HG03108 (cell line): ENCODE results near the gene CHCHD10.

Experiments used
- ATAC-seq: cut with Tn5 transposase; IDR thresholded peaks from one replicate; pipeline ENCODE4 v1.9.1; 2021; ENCODE audit warnings: moderate library complexity; ENCODE audit not compliant: unreplicated experiment

The CHCHD10 gene

DNA sequence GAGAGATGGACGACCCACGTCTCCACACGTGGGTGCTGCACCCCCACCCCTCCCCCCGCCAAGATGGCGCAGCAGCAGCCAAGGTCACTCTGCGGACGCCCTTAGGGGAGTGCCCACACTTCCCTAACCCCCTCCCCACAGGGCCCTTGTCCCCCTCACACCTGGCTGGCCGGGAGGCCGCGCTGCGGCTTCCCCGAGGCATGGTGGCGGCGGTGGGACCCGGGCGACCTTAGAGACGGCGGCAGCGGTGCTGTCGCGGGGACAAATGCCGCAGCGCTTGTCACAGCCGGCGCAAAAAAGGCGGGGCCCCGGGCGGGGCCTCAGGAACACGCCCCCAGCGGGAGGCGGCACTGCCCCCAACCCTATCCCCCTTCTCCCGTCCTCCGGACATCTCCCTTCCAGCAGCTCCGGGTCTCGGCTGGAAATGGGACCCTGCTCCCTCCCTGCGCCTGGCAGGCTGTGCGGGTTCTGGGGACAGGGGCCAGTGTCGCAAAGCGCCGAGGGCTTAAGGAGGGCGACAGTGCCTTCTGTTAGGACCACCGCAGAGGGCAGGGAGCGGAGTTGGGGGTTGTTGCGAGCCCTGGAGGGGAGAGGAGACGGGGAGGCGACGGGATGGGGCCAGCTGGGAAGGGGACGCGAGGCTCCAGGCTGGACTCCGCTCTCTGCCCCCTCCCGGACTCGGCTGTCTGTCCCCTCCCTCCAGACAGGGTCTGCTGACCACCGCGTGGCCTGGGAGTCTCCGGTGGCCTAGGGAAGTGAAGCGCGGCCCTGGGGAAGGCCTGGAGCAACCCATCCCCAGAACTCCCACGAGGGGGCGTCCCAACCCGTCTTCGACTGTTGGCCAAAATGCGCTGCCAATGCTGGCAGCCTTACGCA lies at the start of gene CHCHD10:
CHCHD10 (minus strand) TSS at position 300 of the 876 bp plus-strand sequence; CDS start at position 202, 98 bp downstream.
- peak; percentile 40 for ATAC-seq

DNA sequence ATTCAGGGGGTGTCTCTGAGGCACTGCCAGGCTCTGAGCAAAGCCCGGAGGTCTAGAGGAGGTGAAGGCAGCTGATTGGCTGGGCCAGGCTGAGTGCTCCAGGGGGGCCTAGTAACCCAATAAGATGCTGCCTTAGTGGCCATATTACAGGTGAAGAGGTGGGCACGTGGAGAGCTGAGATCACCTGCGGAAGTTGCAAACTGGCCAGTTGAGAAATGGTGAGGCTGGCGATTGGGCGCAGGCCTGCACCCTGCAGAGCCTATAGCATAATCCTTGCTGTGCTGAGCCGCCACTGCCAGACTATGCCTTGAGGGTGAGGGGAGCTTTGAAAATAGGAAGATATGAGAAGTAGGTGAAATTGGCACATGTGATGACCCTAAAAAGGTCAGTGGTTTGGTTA lies 49.4 kb upstream of the CHCHD10 start:
- ATAC-seq: no peak

DNA sequence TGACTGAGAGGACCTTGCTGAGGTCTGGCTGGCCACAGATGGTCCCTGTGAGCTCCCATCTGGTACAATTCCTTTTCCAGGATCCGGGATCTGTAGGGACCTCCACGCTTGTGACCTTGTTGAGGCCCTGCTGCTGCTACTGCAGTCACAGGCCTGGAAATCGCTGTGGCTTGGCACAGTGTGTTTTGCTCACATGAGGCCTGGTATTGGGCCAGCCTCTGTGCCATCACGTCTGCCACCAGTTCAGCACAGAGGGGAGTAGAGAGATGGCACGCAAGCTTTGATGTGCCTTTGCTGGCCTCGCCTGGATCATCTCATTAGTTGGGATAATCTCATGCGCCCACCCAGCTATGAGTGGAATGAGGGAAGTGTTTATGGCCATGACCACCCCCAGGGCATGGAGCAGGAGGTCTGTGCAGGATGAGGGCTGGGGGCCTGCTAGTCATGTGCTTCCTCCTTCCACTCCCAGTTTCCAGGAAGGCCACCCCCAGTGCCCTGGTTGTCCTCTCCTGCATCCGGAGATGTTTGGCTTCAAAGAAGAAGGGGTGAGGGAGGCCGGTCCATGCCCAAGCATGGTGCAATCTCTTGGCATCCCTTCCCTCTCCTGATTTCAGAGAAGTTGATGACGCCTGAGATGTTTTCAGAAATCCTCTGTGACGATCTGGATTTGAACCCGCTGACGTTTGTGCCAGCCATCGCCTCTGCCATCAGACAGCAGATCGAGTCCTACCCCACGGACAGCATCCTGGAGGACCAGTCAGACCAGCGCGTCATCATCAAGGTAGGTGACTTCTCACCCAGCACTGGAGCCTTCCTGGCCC lies 48.6 kb upstream of the CHCHD10 start:
- ATAC-seq: no peak

DNA sequence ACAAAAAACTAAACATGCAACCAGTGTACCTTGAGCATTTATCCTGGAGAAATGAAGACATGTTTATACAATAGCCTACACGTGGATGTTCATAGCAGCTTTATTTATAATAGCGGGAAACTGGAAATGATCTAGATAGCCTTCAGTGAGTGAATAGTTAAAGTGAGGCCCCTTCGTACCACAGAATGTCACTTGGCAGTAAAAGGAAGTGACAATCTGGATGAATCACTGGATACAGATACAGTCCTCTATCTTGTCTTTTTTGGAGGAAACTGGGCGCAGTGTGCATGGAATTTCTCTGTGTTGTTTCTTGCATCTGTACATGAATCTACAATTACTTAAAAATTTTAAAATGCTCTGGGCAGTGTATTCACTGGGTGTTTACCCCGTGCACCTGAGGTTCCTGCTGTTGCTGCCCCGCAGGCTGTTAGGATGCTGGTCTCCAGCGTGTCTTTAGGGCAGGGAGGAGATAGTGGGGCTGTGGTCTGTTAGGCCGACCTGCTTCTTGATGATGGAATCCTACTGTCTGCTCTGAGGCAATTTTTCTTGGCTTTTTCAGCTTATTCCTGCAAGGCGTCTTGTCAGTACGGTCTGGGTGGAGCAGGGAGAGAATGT lies 47.9 kb upstream of the CHCHD10 start:
- no peak for ATAC-seq

GRCh38 chr22:23812378-23812777 lies 44.6 kb upstream of the CHCHD10 start:
- ATAC-seq: no peak

DNA sequence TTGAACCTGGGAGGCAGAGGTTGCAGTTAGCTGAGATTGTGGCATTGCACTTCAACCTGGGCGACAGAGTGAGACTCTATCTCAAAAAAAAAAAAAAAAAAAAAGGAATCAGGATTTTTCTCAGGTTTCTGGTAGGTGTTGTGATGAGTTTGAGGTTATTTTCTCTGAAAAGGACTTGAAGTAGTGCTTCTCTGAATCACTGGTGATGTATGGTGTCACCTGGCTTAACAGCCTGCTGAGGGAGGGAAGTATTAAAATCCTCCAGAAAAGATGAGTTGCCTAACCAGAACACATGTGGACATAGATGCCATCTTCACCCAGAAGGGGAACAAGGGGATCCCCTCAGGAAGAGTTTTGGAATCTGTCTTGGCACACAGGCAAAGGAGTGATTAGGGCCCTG lies 39.1 kb upstream of the CHCHD10 start:
- no peak for ATAC-seq

- ATAC-seq: no peak
Measured at GRCh38 chr22:23804781-23805291, 37.1 kb upstream of the CHCHD10 start.

DNA sequence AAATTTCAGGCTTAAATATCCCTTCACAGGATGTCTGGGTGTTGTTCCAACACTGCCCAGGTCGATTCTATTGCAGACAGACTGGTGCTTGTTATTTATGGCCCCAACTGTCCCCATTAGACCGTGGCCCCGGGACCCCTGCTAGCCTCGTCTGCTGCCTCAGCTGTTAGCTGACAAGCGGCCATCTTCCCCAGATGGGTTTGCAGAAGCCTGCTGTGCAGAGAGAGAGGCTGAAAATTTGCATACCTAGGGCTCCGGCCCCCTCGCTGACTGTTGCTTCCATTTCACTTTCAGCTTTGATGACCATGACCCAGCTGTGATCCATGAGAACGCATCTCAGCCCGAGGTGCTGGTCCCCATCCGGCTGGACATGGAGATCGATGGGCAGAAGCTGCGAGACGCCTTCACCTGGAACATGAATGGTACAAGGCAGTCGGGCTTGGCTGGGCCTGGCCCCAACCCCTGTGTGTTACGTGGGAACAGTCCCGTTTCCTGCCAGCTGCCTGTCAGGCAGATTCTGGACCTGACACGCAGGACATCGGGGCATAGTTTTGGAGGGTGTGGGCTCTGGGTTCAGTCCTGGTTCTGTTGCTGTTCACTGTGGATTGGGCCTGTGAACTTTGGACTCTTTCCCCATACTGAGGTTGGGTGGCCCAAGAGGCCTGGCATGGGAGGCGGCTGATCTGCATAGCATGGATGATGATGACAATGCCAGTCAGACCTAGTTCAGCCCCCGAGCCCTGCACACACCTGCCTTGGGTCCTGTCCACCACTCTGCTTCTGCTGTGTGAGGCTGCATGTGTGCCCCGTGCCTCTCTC lies 35.4 kb upstream of the CHCHD10 start:
- no peak for ATAC-seq

DNA sequence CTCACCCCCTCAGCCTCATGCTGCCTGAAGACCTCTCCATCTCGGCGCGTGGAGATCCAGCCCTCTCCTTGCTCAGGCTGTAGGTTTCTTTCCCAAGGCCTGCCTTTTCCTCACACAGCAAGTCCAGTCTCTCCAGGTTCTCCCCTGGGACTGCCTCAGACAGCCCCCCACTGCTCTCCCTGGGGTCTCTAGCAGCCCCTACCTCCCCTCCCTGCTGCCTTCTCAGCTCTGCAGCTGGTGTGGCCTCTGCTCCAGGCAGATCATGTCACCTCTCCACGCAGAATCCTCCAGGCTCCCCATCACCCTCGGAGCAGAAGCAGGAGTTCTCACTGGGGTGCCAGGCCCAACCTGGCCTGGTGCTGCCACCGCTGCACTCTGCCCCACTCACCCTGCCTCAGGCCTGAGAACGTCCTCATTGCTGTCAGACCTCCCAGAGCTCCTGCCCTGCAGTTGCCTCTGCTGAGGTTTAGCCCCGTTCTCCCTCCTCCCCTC lies 34.2 kb upstream of the CHCHD10 start:
- ATAC-seq: no peak

DNA sequence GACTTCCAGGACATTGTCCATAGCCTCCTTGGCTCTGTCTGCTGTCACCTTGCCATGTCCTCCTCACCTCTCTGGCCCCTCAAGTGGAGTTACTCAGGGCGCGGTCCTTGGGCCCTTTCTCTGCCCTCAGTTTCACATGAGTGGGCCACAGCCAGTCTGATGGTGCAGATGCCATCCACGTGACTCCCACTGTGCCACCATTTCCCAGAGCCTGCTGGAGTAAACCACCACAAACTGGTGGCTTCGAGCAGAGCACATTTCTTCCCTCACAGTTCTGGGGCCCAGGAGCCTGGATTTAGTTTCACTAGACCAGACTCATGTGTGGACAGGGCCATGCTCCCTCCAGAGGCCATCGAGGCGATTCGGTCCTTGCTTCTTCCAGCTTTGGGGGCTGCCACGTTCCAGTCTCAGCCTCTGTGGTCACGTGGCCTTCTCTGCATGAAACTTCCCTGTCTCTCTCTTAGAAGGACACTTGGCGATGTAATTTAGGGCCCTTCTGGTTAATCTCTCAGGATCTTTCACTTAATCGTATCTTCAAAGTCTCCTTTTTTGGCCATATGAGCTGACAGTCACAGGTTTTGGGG lies 33.6 kb upstream of the CHCHD10 start:
- ATAC-seq: no peak

GRCh38 chr22:23800297-23801237 lies 32.8 kb upstream of the CHCHD10 start:
- peak; percentile 73 for ATAC-seq

GRCh38 chr22:23796461-23796860 lies 28.7 kb upstream of the CHCHD10 start:
- ATAC-seq: no peak

- no peak for ATAC-seq
Measured at GRCh38 chr22:23793326-23793725, 25.6 kb upstream of the CHCHD10 start.

- no peak for ATAC-seq
Measured at GRCh38 chr22:23791738-23792645, 24.2 kb upstream of the CHCHD10 start.

GRCh38 chr22:23790819-23791737 lies 23.3 kb upstream of the CHCHD10 start:
- ATAC-seq: no peak

- ATAC-seq: no peak
Measured at GRCh38 chr22:23789638-23790037, 21.9 kb upstream of the CHCHD10 start.

DNA sequence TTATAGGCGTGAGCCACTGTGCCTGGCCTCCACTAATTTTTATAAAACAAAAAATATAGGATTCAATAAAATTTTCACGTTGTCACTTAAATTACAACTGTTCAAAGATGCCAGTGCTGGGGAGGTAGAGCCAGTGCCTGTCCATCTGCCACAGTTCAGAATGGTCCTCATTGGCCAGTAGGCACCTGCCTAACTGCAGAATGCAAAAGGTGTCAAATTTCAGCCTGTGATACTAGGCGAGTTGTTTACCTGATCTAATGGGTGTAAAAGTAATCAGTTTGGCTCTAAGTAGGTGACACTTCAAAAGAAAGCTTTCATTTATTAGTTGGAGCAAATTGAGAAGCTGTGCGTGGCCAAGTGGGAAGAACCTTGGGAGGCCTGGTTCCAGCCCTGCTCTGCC lies 21.3 kb upstream of the CHCHD10 start:
- ATAC-seq: no peak
